Heart right ventricle (tissue), 16 donors: ENCODE results near the gene GLCE. TPM values are rescaled to one million over a fixed set of nuclear protein-coding genes. Genes with fewer than 3 reads are reported as not detected.

Experiments used
- ATAC-seq, 8 donors: fragments of 200-7000 bp; cut with Tn5 transposase; one replicate each; pipeline ENCODE4 v1.9.1; 2020; ENCODE audit warnings: mild to moderate bottlenecking in 8 of 8, moderate library complexity in 8 of 8, moderate number of reproducible peaks in 1 of 8
- DNase-seq, 2 donors: peaks; one replicate each; pipeline ENCODE4 v3.0.0-alpha.2; 2020
- H3K27ac ChIP-seq, 10 donors: fragments of 200-600 bp; sonication (generic) in 2 of 10; one replicate each; pipeline versions ENCODE4 v1.5.0 to v1.8.0; 2020 to 2022; ENCODE audit warnings: mild to moderate bottlenecking in 3 of 10
- H3K27me3 ChIP-seq, 7 donors: fragments of 200-600 bp; one replicate each; pipeline ENCODE4 v1.8.0; 2021 to 2022; ENCODE audit warnings: mild to moderate bottlenecking in 2 of 7
- H3K36me3 ChIP-seq, 9 donors: fragments of 200-600 bp; sonication (generic) in 1 of 9; one replicate each; pipeline versions ENCODE4 v1.5.0 to v1.8.0; 2020 to 2022; ENCODE audit warnings: mild to moderate bottlenecking in 2 of 9
- H3K4me1 ChIP-seq, 9 donors: fragments of 200-600 bp; sonication (generic) in 1 of 9; one replicate each; pipeline versions ENCODE4 v1.5.0 to v1.8.0; 2020 to 2022; ENCODE audit warnings: mild to moderate bottlenecking in 4 of 9
- H3K4me3 ChIP-seq, 10 donors: fragments of 200-600 bp; sonication (generic) in 2 of 10; one replicate each; pipeline versions ENCODE4 v1.5.0 to v1.8.0; 2020 to 2022; ENCODE audit warnings: mild to moderate bottlenecking in 7 of 10, moderate library complexity in 2 of 10
- H3K9me3 ChIP-seq, 11 donors: fragments of 200-600 bp in 10 of 11; sonication (generic) in 2 of 11; one replicate each; pipeline versions ENCODE4 v1.5.0 to v1.8.0; 2013 to 2022; ENCODE audit warnings: mild to moderate bottlenecking in 2 of 11, control low read depth in 1 of 11, moderate library complexity in 1 of 11
- CTCF ChIP-seq, 9 donors: fragments of 200-600 bp; sonication (generic) in 2 of 9; IDR thresholded peaks; one replicate each; pipeline versions ENCODE4 v1.5.0 to v1.8.0; 2021 to 2022; ENCODE audit warnings: antibody characterized with exemption in 9 of 9, mild to moderate bottlenecking in 5 of 9, moderate library complexity in 1 of 9
- WGBS, 2 donors: extraction: QIAGEN DNeasy Blood & Tissue Kit; methylation state at CpG; one replicate each; pipeline ENCODE4 v1.1.7; 2013; ENCODE audit warnings: inconsistent platforms in 1 of 2; 5-methylcytosine and 5-hydroxymethylcytosine counted together
- intact Hi-C, 10 donors: fragments of 100-400 bp; cut with DNase I; formaldehyde crosslinking; loops; one replicate each; pipeline versions ENCODE4 v1.11.1 to v1.14.2; 2022
- polyA plus RNA-seq, 2 donors: library from polyadenylated mRNA; stranded (reverse); fragments of 200-250 nt; gene quantifications; one replicate each; pipeline ENCODE4 v1.2.3, GENCODE V29; 2013
- total RNA-seq, 10 donors: library from RNA; stranded (reverse); fragmentation: NEBNext Ultra II Directional in 3 of 10; extraction: Animal tissue kit (Norgen Biotek cat#: 25700) in 3 of 10; gene quantifications; one replicate each; pipeline versions ENCODE4 v1.2.1 to v1.2.4, GENCODE V29; 2021 to 2023
- donor health status: Arrhythmogenic right ventricular cardiomyopathy.
- donor health status: ischemic (EF 13 %, LVEDD 7.1; RV severe dilation, severe dysfunction).
- donor health status: healthy with polysubstance abuse.
- donor health status: DM: no; HTN: yes; CAD: no.
- donor health status: DM: no; HTN: no; CAD: no.
- donor health status: ischemic (EF 25% LVEDD 6.9; RV normal size, moderate dysfunction).
- donor health status: ischemic (EF 25% LVEDD 5.7; RV mildly dilated, moderate dysfunction).
- donor health status: healthy.
- donor health status: DM: yes; HTN: yes; CAD: no.
- donor health status: Ischemic cardiomyopathy.
- donor health status: ischemic (EF 35%, LVEDD 5.7; RV mildly dilated, moderate dysfunction).
- donor health status: nonischemic (EF 11% LVEDD 7.7; RV severe dilation, severe dysfunction).
- donor health status: DM: yes; HTN: yes; CAD: no.
- donor health status: PGD.
- donor health status: ischemic (EF 29% LVEDD 5.4; RV normal size, mild dysfunction).
- donor health status: nonischemic (EF 23%, LVEDD 6.1; RV moderate dilation, normal function).

Gene GLCE
- total and polyA plus RNA-seq, 12 donors, result 5.4 to 13.3 (median 7.5) TPM

- Histone ChIP-seq H3K4me1 (peaks cover 0 to 18% (median 4%) of the 10 kb centered on the region in 9 donors), H3K27ac (no peak overlapping the region), H3K36me3 (peaks cover 0 to 17% (median 0%) of the 10 kb centered on the region in 9 donors), H3K27me3 (no peaks in the 10 kb centered on the region), H3K9me3 (no peaks in the 10 kb centered on the region), H3K4me3 (no peak overlapping the region)
- ATAC-seq (no peak), DNase-seq (no peak)
- TF ChIP-seq CTCF (IDR thresholded peaks at IDR 0.05), result no peak
- WGBS, 2 donors, result 68 to 72% methylated on average over 3 of the region's 3 CpGs
- intact Hi-C loops, result loop anchor here in 2 of 10 donors (10.0 kb wide), 1 partner anchor 123 kb away; no protein-coding TSS in a partner anchor
Measured at GRCh38 chr15:69272139-69272538, 111.7 kb downstream of the GLCE start.

GRCh38 chr15:69272891-69273290 lies 112.5 kb downstream of the GLCE start:
- no peak for DNase-seq
- no peaks in the 10 kb centered on the region for H3K27me3 ChIP-seq
- H3K9me3 ChIP-seq, result no peaks in the 10 kb centered on the region
- intact Hi-C loops, result loop anchor here in 2 of 10 donors (10.0 kb wide), 1 partner anchor 122 kb away; no protein-coding TSS in a partner anchor
- ATAC-seq, result no peak
- WGBS, 2 donors, result 75 to 84% methylated on average over 6 of the region's 6 CpGs
- peaks cover 0 to 16% (median 0%) of the 10 kb centered on the region in 9 donors for H3K36me3 ChIP-seq
- H3K4me1 ChIP-seq, result peaks cover 0 to 18% (median 4%) of the 10 kb centered on the region in 9 donors
- TF ChIP-seq CTCF (IDR thresholded peaks at IDR 0.05), result no peak
- H3K4me3 ChIP-seq, result no peak overlapping the region
- no peak overlapping the region for H3K27ac ChIP-seq

- H3K4me3 ChIP-seq, result no peak overlapping the region
- no peaks in the 10 kb centered on the region for H3K9me3 ChIP-seq
- peak in 2 of 8 donors; percentile 71 to 75 for ATAC-seq
- TF ChIP-seq CTCF (IDR thresholded peaks at IDR 0.05), result no peak
- peaks cover 0 to 18% (median 4%) of the 10 kb centered on the region in 9 donors for H3K4me1 ChIP-seq
- H3K27me3 ChIP-seq, result no peaks in the 10 kb centered on the region
- no peaks in the 10 kb centered on the region for H3K36me3 ChIP-seq
- intact Hi-C loops, result loop anchor here in 2 of 10 donors (10.0 kb wide), 1 partner anchor 120 kb away; no protein-coding TSS in a partner anchor
- no peak overlapping the region for H3K27ac ChIP-seq
- no peak for DNase-seq
- WGBS, 2 donors, result 20 to 43% methylated on average over 4 of the region's 4 CpGs
Measured at GRCh38 chr15:69275074-69275670, 114.7 kb downstream of the GLCE start.

GRCh38 chr15:69275933-69276560 lies 115.6 kb downstream of the GLCE start:
- Histone ChIP-seq H3K4me3 (no peak overlapping the region), H3K27ac (no peak overlapping the region), H3K36me3 (no peaks in the 10 kb centered on the region), H3K4me1 (peaks cover 0 to 18% (median 4%) of the 10 kb centered on the region in 9 donors), H3K27me3 (no peaks in the 10 kb centered on the region), H3K9me3 (no peaks in the 10 kb centered on the region)
- intact Hi-C loops, result loop anchor here in 2 of 10 donors (10.0 kb wide), 1 partner anchor 119 kb away; no protein-coding TSS in a partner anchor
- ATAC-seq (no peak), DNase-seq (no peak)
- 47 to 49% methylated on average over 9 of the region's 9 CpGs for WGBS, 2 donors
- no peak for TF ChIP-seq CTCF (IDR thresholded peaks at IDR 0.05)
